HK-2 (cell line): ENCODE results near the gene SNRNP70.

Experiments used
- DNase-seq: peaks from one replicate; pipeline ENCODE4 v3.0.0-alpha.2; 2018; ENCODE audit not compliant: unreplicated experiment

Gene SNRNP70

DNA sequence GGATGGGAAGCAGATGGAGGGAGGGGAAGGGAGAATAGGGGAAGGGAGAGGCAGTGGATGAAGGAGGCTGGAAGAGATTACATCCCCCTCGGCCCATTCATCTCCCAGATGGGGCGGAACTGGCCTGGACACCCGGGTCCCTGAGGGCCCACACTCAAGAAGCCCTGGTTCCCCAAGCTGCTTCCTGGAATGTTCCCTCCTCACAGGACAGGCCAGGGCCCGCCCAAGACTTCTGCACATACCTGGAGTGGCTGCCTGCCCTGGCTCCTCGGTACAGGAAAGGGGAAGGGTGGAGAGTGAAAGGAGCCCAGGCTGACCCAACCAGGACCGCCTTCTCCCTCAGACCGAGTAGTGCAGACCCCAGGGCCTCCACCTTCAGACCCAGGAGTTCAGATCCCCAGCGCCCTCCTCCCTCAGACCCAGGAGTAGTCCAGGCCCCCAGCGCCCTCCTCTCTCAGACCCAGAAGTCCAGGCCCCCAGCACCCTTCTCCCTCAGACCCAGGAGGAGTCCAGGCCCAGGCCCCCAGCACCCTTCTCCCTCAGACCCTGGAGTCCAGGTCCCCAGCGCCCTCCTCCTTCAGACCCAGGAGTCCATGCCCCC is 21.1 kb upstream of the SNRNP70 start:
- DNase-seq = no peak

DNA sequence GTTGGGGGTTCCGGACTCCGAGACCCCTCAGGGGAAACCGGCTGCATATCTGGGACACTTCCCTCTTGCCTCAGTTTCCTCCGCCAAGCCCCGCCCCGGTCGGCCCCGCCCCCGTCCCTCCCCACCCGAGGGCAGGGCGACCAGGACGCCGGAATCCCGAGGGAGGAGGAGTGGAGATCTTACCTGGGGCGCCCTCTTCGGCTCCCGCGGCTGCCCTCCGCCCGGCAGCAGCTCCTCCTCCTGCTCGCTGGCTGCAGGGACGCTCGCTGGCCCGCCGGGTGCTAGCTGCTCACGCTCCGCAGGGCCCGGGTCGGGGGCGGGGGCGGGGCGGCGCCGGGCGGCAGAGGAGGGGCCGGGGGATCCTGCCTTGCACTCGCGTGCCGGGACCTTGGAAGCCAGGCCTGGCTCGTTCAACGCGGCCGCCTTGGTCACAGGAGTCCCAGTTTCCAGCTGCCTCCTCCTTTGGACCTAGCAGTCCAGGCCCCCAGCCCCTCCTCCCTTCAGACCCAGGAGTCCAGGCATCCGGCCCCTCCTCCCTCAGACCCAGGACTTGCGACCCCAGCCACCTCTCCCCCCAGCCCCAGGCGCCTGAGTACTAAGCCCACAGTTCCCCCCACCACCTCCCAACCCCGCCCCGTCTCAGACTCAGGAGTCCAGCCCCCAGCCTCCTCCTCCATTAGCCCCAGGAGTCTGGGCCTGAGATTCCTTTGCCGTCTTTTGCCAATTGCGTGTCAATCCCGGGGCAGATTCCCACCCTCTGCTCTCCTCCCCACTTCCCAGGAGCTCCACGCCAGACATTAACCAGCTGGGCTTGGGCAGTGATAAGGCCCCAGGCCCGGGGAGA is 20.3 kb upstream of the SNRNP70 start, which contains the start of gene NTF4:
NTF4 (minus strand) TSS at position 51 of the 844 bp plus-strand sequence. CDS start 2,821 bp downstream, outside the sequence.
- DNase-seq = peak; percentile 67

DNA sequence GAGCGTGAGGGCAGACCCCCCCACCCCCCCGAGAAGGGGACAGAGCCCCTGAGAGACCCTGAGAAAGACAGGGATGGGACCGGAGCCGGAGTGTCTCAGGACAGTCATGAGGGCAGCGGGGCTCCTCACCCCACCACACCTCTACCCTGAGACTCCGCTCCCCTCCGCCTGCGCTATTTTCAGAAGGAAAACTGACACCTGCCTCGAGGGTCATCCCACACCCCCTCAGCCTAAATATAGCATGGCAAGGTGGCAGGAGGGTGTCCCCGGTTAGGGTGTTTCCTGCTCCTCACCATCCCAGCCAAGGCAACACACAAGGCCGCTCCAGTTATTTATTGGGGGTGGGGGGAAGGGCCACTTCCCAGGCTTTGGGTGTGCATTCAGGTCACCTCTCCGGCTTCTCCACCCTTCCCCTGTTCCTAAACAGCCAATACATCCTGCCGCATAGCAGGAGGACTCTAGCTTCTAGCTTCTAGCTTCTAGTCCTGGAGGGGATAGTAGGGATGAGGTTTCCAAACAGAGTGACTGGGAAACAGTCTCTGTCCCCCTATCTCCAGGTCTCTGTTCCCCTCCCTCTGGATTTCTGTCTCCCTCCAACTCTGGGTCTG is 19.2 kb upstream of the SNRNP70 start:
- no peak for DNase-seq

DNA sequence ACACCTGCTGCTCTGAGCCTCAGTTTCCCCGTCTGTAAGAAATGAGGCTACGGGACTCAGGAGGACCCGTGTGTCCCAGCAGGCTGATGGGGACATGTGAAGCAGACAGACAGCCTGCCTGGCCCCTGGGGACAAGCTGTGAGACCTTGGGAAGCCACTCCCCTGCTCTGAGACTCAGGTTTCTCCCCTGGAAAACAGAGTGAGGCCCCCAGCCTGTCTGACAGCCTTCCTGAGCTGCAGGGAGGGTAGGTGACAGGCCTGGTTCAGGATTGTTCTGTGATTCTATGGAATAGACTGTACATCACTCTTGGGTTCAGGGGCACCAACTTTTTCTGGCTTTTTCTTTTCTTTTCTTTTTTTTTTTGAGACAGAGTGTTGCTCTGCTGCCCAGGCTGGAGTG is 17.7 kb upstream of the SNRNP70 start:
- no peak for DNase-seq

DNA sequence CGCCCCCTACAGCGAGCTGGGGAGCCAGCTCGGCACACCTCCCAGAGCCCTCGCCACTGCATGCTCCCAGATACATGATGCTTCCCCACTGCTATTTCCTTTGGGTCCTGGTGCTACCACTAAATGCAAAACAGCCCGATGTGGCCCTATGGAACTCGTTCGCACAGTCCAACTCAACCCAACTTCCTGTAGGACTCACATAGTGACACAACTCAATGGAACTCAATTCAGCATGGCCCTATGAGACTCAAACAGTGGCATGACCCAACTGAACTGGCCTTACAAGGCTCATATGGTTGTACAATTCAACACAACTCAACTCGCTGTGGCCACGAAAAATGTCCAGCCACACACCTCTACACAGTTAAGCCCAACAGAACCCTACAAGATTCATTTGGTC is 16.2 kb upstream of the SNRNP70 start:
- no peak for DNase-seq

DNA sequence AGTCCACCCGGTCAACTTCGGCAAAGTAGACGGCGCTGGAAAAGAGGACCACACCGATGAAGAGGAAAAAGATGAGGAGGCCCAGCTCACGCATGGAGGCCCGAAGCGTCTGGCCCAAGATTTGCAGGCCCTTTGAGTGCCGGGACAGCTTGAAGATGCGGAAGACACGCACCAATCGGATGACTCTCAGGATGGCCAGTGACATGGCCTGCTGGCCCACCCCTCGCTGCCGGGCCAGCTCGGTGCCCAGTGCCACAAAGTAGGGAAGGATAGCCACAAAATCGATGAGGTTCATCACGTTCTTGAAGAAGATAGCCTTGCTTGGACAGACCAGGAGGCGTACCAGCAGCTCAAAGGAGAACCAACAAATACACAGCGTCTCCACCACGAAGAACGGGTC is 14.8 kb upstream of the SNRNP70 start:
- no peak for DNase-seq

DNA sequence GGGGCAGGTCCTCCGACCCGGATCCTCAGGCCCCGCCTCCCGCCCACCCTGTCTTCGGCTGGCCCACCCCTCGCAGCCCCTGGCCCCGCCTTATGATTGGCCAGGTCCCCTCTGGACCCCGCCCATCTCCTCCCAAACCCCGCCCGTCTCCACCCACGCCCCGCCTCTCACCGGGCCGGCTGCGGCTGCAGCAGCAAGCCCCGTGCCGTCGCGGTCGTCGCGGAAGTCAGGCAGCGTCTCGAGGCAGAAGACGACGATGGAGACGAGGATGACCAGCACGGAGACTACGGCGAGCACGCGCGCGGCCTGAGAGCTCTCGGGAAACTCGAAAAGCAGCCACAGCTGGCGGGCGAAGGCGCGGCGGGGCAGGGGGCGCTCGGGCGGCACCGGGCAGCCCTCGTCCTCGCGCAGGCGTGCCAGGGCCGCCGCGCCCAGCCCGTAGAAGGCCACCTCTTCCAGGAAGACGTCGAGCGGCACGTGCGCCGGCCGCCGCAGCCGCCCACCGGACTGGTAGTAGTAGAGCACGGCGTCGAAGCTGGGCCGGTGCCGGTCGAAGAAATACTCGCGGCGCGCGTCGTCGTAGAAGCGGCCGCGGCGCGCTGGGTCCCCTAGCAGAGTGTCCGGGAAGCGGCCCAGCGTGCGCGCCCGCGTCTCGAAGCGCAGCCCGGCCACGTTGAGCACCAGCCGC is 13.2 kb upstream of the SNRNP70 start:
- peak; percentile 75 for DNase-seq

DNA sequence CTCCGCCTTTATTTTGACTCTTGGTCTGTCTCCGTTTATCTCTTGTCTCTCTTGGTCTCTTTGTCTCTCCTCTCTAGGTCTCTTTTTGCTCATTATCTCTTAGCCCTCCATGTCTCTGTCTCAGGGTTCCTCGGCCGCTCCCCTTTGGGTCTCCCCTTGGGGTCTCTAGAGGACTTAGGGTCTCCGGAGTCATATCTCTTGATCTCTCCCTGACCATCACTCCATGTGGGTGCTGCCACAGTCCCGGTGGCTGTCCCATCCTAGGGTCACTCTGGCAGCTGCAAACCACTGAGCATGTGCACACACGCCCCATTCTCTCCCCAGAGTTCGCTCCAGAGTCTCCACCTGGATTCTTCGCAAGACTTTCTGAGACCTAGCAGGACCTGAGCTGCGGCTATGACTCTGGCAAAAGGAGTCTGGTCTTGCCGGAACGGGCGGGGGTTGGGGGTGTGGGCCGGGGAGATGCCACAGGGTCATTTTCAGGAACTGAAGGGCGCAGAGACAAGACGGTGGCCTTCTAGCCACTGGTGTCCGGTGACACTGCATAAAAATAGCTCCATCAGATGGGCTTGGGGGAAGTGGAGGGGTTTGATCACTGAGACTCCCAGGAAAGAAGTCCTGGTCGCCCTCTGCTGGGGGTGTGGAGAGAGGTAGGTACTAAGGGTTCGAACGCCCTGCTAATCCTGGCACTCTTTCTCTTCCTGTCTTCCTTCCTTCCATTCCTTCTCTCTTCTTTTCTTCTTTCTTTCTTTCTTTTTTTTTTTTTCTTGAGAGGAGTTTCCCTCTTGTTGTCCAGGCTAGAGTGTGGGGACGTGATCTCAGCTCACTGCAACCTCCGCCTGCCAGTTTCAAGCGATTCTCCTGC is 11.5 kb upstream of the SNRNP70 start:
- DNase-seq = peak; percentile 39

DNA sequence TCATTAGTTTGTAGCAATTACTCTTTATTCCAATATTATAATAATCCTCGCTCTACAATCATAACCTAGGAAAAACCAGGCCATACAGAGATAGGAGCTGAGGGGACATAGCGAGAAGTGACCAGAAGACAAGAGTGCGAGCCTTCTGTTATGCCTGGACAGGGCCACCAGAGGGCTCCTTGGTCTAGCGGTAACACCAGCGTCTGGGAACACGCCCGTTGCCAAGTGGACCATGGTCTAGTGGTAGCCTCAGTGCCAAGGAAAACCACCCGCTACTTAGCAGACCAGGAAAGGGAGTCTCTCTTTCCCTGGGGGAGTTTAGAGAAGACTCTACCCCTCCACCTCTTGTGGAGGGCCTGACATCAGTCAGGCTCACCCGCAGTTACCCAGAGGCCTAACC is 10.4 kb upstream of the SNRNP70 start:
- peak; percentile 55 for DNase-seq

DNA sequence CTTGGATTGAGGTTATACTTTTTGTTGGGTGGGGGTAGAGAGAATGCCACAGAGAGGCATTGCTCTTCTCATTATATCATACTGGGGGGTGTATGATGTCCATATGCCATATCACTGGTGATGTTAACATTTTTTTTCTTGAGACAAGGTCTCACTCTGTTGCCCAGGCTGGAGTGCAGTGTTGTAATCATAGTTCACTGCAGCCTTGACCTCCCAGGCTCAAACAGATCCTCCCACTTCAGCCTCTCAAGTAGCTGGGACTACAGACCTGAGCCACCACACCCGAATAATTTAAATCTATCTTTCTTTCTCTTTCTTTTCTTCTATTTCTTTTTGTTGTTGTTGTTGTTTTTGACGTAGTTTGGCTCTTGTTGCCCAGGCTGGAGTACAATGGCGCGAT is 4.9 kb upstream of the SNRNP70 start:
- no peak for DNase-seq

DNA sequence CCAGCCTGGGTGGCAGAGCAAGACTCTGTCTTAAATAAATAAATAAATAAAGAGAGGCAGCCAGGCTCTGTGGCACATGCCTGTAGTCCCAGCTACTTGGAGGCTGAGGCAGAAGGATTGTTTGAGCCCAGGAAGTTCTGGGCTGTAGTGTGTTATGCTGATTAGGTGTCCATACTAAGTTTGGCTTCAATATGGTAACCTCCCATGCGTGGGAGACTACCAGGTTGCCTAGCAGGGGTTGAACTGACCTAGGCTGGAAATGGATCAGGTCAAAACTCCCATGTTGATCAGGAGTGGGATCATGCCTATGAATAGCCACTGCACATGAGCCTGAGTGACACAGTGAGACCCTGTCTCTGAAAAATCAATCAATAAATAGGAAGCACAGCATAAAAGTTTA is 4.0 kb upstream of the SNRNP70 start:
- no peak for DNase-seq

DNA sequence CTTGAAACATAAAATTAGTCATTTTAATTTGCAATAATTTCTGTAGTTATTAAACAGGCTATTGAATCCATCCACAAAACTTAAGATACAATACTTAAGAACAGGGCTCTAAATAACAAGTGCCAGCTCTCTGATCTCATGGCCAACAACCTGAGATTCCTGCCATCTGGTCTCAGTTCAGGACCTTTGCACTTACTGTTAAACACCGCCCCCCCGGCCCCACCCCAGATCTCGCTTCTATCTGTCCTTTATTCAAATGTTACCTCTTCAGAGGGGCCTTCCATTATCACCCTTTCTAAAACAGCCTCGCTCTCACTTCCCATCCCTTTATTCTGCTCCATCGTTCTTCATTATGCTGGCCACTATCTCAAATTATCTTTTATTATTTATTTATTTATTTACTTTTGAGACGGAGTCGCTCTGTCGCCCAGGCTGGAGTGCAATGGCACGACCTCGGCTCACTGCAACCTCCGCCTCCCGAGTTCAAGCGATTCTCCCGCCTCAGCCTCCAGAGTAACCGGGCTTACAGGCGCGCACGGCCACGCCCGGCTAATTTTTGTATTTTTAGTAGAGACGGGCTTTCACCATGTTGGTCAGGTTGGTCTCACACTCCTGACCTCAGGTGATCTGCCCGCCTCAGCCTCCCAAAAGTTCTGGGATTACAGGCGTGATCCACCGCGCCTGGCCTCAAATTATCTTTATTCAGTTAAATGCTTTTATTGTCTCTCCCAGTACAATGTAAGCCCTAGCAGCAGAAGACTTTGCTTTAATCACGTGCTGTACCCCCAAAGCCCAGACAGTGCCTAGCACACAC is 838 bp upstream of the SNRNP70 start:
- no peak for DNase-seq

DNA sequence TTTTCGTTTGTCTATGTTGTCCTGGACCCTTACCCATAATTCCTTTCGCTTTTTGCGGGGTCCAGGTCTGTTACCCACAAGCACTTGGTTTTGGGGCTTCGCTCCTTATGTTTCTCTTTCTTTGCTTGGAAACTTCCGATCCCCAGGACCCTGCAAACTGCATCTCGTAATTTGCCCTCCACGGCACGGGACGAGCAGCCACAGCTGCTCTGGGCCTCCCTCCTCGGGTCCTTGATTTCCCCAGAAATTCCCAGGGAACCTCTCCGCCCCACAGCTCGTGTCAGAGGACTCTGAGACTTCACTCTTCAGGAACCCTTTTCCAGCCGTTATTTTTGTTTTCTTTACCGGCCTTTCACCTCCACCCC is 599 bp downstream of the SNRNP70 start:
- no peak for DNase-seq

DNA sequence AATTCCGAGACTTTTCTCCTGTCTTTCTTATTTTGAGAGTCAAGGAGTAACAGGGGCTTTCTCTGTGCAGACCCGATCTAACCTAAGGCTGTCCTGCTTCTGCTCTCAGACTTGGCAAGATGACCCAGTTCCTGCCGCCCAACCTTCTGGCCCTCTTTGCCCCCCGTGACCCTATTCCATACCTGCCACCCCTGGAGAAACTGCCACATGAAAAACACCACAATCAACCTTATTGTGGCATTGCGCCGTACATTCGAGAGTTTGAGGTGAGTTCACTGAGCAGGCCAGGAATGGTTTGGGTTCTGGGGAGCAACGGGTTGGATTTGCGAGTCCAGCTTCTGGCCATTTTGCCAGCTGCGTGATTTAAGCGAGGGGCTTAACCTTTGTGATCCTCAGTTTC is 1.0 kb downstream of the SNRNP70 start:
- DNase-seq = no peak

DNA sequence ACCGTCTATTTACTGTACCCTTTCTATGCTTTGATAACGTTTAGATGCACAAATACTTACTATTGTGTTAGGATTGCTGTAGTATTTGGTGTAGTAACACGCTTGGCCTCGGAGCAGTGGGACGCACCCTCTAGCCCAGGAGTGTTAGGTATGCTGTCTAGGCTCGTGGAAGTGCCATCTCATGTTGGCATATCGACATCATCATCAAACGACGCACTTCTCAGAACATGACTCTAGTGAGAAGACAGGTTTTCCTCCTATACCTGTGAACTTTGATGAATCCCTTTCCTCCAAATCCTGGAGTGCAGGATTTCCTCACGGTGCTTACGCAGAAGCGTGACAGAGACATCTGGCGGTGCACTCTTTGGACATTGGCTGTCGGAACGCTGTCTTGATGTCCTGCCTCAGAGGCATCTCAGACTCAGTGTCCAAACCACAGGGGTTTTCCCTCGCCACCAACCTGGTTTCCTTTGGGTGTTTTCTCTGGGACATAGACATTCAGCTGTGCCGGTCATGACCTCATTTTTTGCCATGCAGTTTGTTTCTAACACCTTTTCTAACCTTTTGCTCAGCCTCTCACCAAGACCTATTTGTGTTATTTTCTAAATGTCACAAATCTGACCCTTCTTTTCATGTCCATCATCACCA is 6.3 kb downstream of the SNRNP70 start:
- no peak for DNase-seq

DNA sequence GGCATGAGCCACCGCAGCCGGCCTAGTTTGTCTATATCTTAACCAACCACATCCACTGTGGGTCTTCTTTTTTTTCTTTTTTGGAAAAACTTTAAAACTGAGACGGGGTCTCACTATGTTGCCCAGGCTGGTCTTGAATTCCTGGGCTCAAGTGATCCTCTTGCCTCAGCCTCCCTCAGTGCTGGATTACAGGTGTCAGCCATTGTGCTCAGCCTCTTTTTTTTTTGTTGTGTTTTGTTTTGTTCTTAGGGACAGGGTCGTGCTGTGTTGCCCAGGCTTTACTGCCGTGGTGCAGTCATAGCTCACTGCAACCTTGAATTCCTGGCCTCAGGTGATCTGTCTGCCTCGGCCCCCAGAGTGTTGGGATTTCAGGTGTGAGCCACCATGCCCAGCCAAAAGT is 7.4 kb downstream of the SNRNP70 start:
- no peak for DNase-seq

DNA sequence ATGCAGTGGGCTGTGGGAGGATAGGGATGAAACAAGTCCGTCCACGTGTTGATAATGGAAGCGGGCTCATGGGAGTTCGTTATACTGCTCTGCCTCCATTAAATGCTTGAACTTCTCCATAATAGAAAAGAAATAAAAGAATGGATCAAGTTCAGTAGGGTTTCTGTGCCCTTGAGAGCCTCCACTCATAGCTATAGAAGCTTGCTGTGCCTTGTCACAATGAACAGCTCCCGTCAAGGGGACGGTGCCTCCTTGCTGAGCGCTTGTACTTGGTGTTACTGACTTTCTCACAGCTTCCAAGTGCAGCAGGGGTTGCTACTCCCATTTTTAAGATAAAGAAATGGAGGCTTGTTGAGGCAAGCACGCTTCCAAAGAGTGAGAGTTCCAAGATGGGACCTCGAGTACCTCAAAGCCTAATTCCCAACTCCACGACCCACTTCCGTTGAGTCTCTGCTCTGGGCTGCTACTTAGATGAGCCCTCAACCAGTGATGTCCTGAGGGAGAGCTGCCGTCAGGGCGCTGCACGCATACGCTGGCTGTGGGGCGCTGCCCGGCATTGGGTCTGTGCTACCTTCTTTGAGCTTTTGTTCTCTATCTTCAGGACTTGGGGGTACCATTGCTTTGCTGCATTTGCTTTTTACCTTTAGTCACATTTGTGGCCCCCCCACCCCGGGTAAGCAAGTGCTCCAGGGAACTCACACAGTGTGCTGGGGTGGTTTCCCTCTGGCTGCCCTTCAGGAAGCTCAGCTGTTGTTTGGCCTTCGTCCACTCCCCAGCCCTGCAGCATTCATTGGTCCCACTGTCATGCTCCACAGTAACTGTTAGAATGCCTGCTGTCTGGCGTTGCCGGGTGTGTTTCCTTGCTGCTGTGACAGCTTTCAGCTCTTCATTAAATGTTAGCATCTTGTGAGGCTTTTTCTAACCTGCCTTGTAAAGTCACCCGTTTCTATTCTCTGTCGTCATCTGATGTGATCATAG is 9.5 kb downstream of the SNRNP70 start:
- DNase-seq = no peak

DNA sequence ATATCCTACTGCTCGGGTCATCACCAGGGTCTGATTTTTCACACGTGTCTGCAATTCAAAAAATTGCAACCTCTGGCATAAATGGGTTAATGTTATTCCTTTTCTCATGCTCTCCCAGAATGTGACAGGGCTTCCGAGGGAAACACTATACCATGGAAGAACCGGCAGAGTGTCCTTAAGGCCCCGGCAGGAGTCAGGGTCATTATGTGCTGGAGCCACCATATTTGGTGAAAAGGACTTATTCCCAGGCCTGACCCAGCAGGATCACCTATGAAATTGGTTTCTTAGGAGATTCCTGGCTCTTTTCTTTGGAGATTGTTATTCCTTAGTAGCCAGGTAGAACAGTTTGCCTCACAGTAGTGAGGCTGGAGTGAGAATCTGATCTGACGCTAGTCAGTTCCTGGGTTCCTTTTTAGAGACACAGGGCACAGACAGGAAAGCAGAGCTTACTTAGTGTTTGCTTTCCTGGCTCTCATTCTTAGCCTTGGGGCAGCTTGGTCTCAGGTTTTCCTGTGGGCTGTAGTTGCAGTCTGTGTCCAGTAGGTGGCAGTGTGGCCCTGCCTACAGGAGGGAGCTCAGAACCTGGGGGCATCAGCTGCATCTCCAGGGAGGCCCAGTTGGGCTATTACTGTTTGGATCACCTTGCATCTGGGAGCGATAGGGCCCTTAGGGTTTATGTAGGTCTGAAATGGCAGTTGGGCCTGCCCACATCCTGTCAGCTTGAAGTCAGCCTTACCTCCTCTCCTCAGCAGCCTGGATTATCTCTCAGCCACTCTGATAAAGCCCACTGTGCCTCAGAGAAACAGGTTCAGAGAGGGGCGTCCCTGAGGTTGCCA is 12.4 kb downstream of the SNRNP70 start:
- DNase-seq = peak; percentile 78
